Liver (tissue), 3 donors: Measurements from ENCODE around the gene ACTN1.

ENCODE experiments used
- ATF3 ChIP-seq: IDR thresholded peaks from 2 replicates; pipeline ENCODE4 v1.6.1; 2016; ENCODE audit warnings: antibody characterized with exemption
- CTCF ChIP-seq: fragments of 150-350 bp; IDR thresholded peaks from 2 replicates; pipeline ENCODE4 v1.5.1; 2017; ENCODE audit warnings: improper control_type of control experiment, low read depth, low read length; ENCODE audit not compliant: missing input control
- EGR1 ChIP-seq, 2 donors: IDR thresholded peaks; 2 replicates each; pipeline ENCODE4 v1.6.1; 2016 to 2018; ENCODE audit warnings: antibody characterized with exemption in 2 of 2, low read depth in 2 of 2
- JUND ChIP-seq, 2 donors: IDR thresholded peaks; 2 replicates each; pipeline ENCODE4 v1.6.1; 2016; ENCODE audit warnings: antibody characterized with exemption in 2 of 2
- NR2F2 ChIP-seq: IDR thresholded peaks from 2 replicates; pipeline ENCODE4 v1.6.1; 2016; ENCODE audit warnings: antibody characterized with exemption
- YY1 ChIP-seq: IDR thresholded peaks from 2 replicates; pipeline ENCODE4 v1.6.1; 2016; ENCODE audit warnings: antibody characterized with exemption, mild to moderate bottlenecking
- ZBTB33 ChIP-seq: IDR thresholded peaks from 2 replicates; pipeline ENCODE4 v1.6.1; 2016; ENCODE audit warnings: antibody characterized with exemption
- donor health status: healthy.
- donor health status: healthy.

- TF ChIP-seq ZBTB33: no peak
- no peak for TF ChIP-seq CTCF
- no peak for TF ChIP-seq YY1
- no peak for TF ChIP-seq NR2F2
- TF ChIP-seq EGR1 (IDR thresholded peaks at IDR 0.05; ENCODE audit: low read depth in 2 of 2): no peak
- no peak for TF ChIP-seq ATF3
- TF ChIP-seq JUND (IDR thresholded peaks at IDR 0.05): no peak
Observed at GRCh38 chr14:68957775-68958174, 21.3 kb downstream of the ACTN1 start.
